Epithelial cell of proximal tubule (primary cell): ENCODE measurements around the gene NEUROD2. TPM values are rescaled to one million over a fixed set of nuclear protein-coding genes. Genes with fewer than 3 reads are reported as not detected.

Source experiments
- DNase-seq: peaks from one replicate; pipeline ENCODE4 v3.0.0-alpha.2; 2011; ENCODE audit warnings: low read depth
- H3K4me3 ChIP-seq: 2 replicates; pipeline ENCODE4 v1.5.1; 2011; ENCODE audit warnings: low read depth, mild to moderate bottlenecking, low read length
- CTCF ChIP-seq: conservative IDR thresholded peaks from 2 replicates; pipeline ENCODE4 v1.5.1; 2012; ENCODE audit warnings: low read depth, mild to moderate bottlenecking, low read length
- total RNA-seq: library from RNA; depleted of rRNA; stranded (reverse); fragments of >200 nt; gene quantifications from 2 replicates; pipeline ENCODE4 v1.2.3, GENCODE V29; 2015

Gene NEUROD2
- total RNA-seq, 1 donor from 2014 or later: not detected

- TF ChIP-seq CTCF: no peak
Measured at GRCh38 chr17:39648616-39649366, 41.1 kb upstream of the NEUROD2 start.

GRCh38 chr17:39647256-39647655 is 39.5 kb upstream of the NEUROD2 start:
- no peak for DNase-seq

More at GRCh38 chr17:39648616-39649366, 41.1 kb upstream of the NEUROD2 start:
- no peak for DNase-seq
- H3K4me3 ChIP-seq: no peak overlapping the region

GRCh38 chr17:39643271-39643670 is 35.6 kb upstream of the NEUROD2 start:
- no peak for TF ChIP-seq CTCF
- no peak overlapping the region for H3K4me3 ChIP-seq
- DNase-seq: no peak

More at GRCh38 chr17:39647256-39647655, 39.5 kb upstream of the NEUROD2 start:
- TF ChIP-seq CTCF: no peak
- H3K4me3 ChIP-seq: no peak overlapping the region

GRCh38 chr17:39642291-39643074 is 34.8 kb upstream of the NEUROD2 start:
- no peak overlapping the region for H3K4me3 ChIP-seq
- TF ChIP-seq CTCF: no peak
- DNase-seq: no peak

DNA sequence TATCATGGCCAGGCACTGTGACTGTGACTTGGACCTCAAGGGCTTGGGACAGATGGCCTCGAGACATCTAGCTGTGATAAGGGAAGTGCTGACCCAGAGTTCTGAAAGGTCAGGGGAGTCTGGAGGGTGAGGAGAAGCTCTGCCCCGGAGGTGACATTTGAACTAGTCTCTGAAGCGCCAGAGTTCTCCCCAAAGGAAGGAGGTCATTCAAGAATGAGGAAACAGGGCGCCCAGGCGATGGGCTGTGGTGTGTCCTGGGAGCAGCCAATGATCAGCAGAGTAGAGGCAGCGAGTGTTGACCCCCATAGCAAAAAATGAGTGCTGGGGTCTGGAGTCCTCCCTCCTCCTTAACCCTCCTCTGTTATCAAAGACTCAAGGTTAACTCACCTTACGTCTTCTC is 34.2 kb upstream of the NEUROD2 start:
- H3K4me3 ChIP-seq: no peak overlapping the region
- TF ChIP-seq CTCF: no peak
- no peak for DNase-seq

DNA sequence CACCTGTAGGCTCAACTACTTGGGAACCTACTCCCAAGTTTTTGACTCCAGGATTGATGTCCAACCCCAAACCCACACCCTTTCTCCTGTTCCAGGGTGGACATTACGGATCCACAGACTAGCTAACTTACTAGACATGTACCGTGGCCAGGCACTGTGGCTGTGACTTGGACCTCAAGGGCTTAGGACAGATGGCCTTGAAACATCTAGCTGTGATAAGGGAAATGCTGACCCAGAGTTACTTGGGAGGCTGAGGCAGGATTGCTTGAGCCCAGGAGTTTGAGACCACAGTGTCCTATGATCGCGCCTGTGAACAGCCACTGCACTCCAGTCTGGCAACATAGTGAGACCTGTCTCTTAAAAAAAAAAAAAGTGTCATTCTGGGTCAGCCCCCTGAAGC is 33.4 kb upstream of the NEUROD2 start:
- DNase-seq: no peak
- H3K4me3 ChIP-seq: no peak overlapping the region
- TF ChIP-seq CTCF: no peak
